GM12872 (cell line): ENCODE results near the gene ITGB5.

Experiments used
- TF ChIP-seq, protein P1 (sequence below): IDR thresholded peaks from 3 replicates; pipeline ENCODE4 v1.5.1; 2011; ENCODE audit warnings: low read depth, mild to moderate bottlenecking, low read length, moderate library complexity; ENCODE audit not compliant: insufficient read depth

The ITGB5 gene

GRCh38 chr3:124769462-124769861 is 117.7 kb downstream of the ITGB5 start:
- TF ChIP-seq, protein P1, sequence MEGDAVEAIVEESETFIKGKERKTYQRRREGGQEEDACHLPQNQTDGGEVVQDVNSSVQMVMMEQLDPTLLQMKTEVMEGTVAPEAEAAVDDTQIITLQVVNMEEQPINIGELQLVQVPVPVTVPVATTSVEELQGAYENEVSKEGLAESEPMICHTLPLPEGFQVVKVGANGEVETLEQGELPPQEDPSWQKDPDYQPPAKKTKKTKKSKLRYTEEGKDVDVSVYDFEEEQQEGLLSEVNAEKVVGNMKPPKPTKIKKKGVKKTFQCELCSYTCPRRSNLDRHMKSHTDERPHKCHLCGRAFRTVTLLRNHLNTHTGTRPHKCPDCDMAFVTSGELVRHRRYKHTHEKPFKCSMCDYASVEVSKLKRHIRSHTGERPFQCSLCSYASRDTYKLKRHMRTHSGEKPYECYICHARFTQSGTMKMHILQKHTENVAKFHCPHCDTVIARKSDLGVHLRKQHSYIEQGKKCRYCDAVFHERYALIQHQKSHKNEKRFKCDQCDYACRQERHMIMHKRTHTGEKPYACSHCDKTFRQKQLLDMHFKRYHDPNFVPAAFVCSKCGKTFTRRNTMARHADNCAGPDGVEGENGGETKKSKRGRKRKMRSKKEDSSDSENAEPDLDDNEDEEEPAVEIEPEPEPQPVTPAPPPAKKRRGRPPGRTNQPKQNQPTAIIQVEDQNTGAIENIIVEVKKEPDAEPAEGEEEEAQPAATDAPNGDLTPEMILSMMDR, result no peak

DNA sequence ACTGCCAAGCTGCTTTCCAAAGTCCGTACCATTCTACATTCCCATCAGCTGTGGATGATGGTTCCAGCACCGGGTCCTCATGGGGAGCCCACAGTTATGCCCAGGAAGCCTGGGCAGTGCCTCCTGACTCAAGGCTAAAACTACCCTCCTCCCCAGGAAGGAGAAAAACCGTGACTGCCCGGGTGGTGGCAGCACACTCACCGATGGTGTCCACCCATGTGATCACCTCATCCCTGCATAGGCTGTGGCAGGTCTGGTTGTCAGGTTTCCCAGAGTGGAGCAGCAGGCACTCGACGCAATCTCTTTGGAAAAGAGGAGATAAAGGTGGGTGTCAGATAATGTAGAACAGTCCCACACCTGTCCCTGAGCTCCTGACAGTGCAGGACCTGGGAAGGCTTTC is 118.4 kb downstream of the ITGB5 start:
- TF ChIP-seq, protein P1, result peak; percentile 72

- TF ChIP-seq, protein P1, result no peak
Observed at GRCh38 chr3:124767691-124768090, 119.5 kb downstream of the ITGB5 start.

- TF ChIP-seq, protein P1, result no peak
Observed at GRCh38 chr3:124767264-124767663, 119.9 kb downstream of the ITGB5 start.

- TF ChIP-seq, protein P1, result no peak
Observed at GRCh38 chr3:124766113-124767095, 120.8 kb downstream of the ITGB5 start.

DNA sequence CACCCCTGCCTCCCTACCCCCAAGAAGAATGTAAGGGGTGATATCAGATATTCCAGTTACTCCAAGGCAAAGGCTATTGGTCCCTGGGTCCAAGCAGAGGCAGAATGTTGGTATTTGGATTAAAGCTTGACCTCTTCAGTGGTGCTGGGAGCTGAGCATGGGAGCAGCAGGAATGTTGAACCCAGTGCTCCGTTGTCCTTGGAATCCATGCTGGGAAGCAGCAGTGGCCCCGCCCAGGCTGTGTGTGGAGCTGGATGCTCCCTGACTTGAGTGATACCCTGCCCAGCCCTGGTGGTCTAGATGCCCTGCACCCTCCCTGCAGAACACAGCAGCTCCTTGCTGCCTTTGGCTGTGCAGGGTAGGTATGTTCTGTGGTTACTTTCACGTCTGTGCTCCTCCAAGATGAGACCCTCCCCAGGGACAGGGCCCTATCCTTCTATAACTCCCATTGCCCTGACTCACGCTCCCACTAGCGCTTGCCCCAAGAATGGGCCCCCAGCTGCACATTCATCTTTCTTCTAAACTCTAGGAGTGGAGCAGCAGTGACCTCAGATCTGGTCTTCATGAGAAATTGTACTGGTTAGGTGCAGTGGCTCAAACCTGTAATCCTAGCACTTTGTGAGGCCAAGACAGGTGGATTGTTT is 121.8 kb downstream of the ITGB5 start:
- TF ChIP-seq, protein P1, result no peak

DNA sequence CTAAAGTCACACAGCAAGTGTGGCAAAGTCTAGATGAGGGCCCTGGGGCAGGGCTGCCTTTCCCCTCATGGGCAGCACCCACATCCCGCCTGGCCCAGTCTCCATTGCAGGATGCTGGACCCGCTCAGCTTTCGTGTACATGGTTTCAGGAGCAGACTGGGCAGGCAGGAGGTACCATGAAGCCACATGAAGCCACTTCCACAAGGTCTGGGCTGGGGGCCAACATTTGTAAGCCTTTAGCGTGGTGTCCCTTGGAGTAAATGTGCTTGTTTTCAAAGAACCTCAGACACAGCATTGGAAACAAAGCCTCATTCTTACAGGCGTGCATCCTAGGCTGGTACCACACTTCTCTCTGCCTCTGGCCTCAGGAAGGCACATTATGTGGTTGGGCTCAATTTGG is 122.4 kb downstream of the ITGB5 start:
- TF ChIP-seq, protein P1, result no peak
